ENCODE results near the gene UNC45B. TPM values are rescaled to one million over a fixed set of nuclear protein-coding genes. Genes with fewer than 3 reads are reported as not detected.
"Not testable (repeated sequence)": the region's sequence is repeated elsewhere in the genome, so short reads cannot be mapped to it uniquely, and the experiment has no call there.

The UNC45B gene
- total RNA-seq, 1 experiment from 2014 or later = not detected

DNA sequence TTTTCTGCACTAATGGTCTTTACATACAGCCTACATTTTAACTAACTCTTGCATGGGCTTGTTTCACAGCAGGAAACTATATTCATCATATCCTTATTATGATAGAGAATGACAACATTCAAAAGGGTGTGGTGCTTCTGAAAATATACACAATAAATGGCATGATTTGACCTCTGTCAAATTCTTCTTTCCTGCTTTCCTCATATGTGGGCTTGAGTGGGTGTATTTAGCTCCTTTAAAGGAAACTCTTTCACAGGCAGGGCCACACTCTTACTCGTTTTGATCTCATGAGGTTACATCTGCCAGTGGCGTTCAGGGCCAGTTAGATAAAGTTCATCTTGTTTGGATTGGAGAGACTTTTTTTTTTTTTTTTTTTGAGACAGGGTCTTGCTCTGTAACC, 40.5 kb downstream of the UNC45B start:
- no peak for DNase-seq (ENCODE audit: low read depth, low spot score)
- in situ Hi-C loops (cut with HindIII; ENCODE audit: low pct_unique_long_range_greater_than_20kb, low sequenced_read_pairs) = no loop called here

DNA sequence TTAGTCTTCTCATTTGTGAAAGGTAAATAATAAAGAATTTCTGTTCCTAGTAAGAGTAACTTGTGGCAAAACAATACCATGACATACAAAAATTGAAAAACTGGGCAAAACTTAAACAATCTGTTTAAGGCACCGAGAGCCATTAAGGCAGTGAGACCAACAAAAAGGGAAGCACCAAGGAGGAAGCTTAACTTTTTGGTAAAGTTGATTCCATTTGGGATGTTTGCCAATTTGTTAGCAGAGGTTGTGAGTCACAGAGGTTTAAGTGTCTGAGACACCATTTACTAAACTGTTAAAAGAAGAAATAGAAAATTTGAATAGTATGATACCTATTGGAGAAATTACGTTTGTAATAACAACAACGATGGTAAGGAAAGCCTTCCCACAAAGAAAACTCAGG, 41.7 kb downstream of the UNC45B start:
- in situ Hi-C loops (cut with HindIII; ENCODE audit: low pct_unique_long_range_greater_than_20kb, low sequenced_read_pairs) = no loop called here

DNA sequence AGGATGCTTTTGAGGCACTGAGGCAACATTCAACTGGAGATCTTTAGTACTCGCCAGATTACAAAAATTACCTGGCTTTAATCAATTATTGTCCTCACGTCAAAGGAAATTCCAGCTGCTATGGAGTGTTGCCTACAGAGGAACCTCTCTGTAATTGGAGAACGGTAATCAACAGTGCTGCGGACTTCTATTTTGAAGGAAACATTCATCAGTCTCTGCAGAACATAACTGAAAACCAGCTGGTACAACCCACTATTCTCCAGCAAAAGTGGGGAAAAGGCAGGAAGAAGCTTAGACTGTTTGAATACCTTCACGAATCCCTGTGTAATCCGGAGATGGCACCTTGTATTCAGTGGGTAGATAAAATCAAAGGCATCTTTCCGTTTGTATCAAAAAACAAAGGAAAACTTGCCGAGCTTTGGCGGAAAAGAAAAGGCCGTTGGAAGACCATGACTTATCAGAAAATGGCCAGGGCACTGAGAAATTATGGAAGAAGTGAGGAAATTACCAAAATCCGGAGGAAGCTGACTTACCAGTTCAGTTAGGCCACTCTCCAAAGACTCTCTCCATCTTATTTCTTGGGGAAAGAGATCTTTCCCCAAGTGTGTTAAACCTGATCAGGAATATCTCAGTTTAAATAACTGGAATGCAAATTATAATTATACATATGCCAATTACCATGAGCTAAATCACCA, 43.5 kb downstream of the UNC45B start:
- in situ Hi-C loops (cut with HindIII; ENCODE audit: low pct_unique_long_range_greater_than_20kb, low sequenced_read_pairs) = no loop called here
- DNase-seq (ENCODE audit: low read depth, low spot score) = no peak

More for the DNA sequence above, 41.7 kb downstream of the UNC45B start:
- no peak for DNase-seq (ENCODE audit: low read depth, low spot score)

DNA sequence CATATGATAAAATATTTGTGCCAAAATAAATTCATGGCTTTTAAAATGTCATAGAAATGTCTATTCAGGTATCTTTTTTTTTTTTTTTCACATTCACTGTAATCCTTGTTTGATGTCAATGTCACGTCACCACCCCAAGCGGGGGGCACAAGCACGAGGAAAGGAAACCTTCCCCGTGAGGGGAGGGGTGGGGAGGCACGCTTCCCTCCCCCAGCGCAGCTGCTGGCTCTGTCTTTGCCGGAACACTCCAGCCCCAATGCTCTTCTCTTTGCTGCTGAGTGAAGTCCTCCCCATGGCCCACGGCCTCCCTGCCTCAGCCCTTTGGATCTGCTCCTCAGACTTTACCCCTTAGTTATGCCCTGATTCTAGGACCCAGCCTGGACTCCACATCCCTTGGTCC, 45.1 kb downstream of the UNC45B start:
- in situ Hi-C loops (cut with HindIII; ENCODE audit: low pct_unique_long_range_greater_than_20kb, low sequenced_read_pairs) = no loop called here

DNA sequence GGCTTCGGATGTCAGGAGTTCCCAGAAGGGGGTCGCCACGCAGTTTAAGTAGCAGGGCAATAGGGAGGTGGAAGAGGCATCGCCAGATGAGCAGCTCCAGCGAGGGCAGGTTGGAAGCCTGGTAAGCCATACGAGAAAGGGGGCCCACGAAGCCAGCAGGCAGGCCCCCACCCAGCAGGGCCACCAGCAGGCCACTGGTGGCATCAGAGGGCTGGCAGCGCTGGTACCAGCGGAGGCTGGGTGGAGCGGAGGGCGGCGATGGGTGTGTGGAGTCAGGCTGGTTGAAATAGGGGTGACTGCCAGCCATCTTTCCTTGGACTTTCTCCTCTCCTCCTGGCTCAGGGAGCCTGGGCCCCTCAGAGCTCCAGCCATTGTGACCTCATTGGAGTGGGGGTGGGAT, 46.4 kb downstream of the UNC45B start, which contains the start of gene SLC35G3:
SLC35G3 (minus strand) TSS at position 393 of the 400 bp plus-strand sequence; CDS start at position 307, 86 bp downstream.
- in situ Hi-C loops (cut with HindIII; ENCODE audit: low pct_unique_long_range_greater_than_20kb, low sequenced_read_pairs); DNase-seq (ENCODE audit: low read depth, low spot score): not testable (repeated sequence)

More for the DNA sequence above, 45.1 kb downstream of the UNC45B start:
- DNase-seq (ENCODE audit: low read depth, low spot score) = no peak

DNA sequence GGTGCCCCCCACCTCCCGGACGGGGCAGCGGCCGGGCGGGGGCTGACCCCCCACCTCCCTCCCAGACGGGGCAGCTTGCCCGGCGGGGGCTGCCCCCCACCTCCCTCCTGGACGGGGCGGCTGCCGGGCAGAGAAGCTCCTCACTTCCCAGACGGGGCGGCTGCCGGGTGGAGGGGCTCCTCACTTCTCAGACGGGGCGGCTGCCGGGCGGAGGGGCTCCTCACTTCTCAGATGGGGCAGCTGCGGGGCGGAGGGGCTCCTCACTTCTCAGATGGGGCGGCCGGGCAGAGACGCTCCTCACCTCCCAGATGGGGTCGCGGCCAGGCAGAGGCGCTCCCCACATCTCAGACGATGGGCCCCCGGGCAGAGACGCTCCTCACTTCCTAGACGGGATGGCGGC, 47.4 kb downstream of the UNC45B start:
- in situ Hi-C loops (cut with HindIII; ENCODE audit: low pct_unique_long_range_greater_than_20kb, low sequenced_read_pairs) = not testable (repeated sequence)

DNA sequence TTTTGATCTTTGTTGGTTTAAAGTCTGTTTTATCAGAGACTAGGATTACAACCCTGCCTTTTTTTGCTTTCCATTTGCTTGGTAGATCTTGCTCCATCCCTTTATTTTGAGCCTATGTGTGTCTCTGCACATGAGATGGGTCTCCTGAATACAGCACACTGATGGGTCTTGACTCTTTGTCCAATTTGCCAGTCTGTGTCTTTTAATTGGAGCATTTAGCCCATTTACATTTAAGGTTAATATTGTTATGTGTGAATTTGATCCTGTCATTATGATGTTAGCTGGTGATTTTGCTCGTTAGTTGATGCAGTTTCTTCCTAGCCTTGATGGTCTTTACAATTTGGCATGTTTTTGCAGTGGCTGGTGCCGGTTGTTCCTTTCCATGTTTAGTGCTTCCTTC, 55.0 kb downstream of the UNC45B start:
- in situ Hi-C loops (cut with HindIII; ENCODE audit: low pct_unique_long_range_greater_than_20kb, low sequenced_read_pairs); DNase-seq (ENCODE audit: low read depth, low spot score): not testable (repeated sequence)

More for the DNA sequence above, 47.4 kb downstream of the UNC45B start:
- DNase-seq (ENCODE audit: low read depth, low spot score) = not testable (repeated sequence)

DNA sequence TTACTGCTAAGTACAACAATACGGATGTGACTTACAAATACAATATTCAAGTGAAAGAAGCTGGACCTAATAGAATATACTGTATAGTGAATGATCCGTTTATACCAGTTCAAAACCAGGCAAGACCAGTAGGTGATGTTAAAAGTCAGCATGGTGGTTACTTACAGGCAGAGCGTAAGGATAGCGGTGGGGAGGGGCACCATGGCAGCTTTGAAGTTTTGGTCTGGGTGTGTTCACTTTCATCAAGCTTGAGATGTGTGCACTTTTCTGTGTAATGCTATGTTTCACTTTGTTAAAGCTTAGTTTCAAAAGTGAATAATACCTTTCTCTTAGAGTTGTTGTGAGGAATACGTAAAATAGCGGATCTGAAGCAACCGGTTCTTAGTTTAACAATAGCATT, 63.1 kb downstream of the UNC45B start:
- no peak for DNase-seq (ENCODE audit: low read depth, low spot score)
- in situ Hi-C loops (cut with HindIII; ENCODE audit: low pct_unique_long_range_greater_than_20kb, low sequenced_read_pairs) = no loop called here

DNA sequence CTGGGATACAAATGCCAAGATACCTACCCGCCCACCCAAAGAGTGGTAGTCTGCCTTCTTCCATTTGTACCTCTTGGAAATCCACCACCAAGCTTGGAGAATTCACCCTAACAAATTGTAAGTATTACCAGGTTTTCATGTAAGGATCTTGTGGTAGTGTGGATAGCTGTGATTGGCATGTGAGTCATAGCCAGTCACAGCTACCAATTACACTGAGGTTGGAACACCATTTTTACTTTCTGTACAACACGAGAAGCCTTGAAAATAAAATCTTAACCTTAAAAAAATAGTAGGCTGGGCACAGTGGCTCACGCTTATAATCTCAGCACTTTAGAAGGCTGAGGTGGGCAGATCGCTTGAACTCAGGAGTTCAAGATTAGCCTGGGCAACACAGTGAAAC, 65.1 kb downstream of the UNC45B start:
- in situ Hi-C loops (cut with HindIII; ENCODE audit: low pct_unique_long_range_greater_than_20kb, low sequenced_read_pairs) = no loop called here
- DNase-seq (ENCODE audit: low read depth, low spot score) = no peak

DNA sequence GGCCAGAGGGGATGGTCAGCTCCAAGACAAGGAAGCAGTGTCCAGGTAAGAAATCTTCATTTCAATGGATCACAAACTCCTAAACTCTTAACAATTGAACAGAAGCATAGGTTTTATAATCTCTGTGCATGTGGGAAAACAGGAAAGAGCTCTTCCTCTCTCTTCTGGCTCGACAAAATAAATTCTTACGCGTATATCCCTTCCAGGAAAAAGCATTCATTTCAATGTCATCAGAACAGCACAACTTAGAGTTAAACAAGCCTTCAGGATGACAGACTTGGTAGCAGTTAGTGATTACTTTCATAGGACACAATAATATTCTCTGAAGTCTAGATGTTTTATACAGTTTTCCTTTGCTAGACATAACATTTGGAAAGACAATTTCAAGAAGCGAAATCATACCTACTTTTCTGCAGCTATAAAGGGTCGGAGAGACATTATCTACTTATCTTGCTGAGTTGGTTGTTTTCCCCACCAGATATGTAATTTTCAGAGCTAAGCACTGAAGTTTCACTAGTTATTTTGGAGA, 65.9 kb downstream of the UNC45B start:
- in situ Hi-C loops (cut with HindIII; ENCODE audit: low pct_unique_long_range_greater_than_20kb, low sequenced_read_pairs) = no loop called here
- no peak for DNase-seq (ENCODE audit: low read depth, low spot score)

DNA sequence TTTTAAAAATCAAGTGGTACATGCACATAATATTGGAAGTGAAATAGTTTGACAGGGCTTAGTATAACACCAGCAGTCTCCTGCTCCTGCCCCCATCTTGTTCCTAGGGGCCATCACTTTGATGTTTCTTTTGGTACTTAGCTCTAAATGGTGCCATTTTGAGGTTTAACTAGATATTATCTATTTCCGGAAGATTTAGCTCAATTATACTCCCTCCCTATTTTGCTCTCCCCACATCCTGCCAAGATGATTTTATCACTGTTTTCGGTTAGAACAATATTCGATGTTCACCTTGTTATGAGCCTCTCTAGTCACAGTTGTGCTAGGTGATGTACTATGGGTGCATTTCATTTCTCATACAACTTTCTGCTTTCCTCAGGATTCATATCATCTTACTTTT, 66.6 kb downstream of the UNC45B start:
- DNase-seq (ENCODE audit: low read depth, low spot score) = no peak
- in situ Hi-C loops (cut with HindIII; ENCODE audit: low pct_unique_long_range_greater_than_20kb, low sequenced_read_pairs) = no loop called here

DNA sequence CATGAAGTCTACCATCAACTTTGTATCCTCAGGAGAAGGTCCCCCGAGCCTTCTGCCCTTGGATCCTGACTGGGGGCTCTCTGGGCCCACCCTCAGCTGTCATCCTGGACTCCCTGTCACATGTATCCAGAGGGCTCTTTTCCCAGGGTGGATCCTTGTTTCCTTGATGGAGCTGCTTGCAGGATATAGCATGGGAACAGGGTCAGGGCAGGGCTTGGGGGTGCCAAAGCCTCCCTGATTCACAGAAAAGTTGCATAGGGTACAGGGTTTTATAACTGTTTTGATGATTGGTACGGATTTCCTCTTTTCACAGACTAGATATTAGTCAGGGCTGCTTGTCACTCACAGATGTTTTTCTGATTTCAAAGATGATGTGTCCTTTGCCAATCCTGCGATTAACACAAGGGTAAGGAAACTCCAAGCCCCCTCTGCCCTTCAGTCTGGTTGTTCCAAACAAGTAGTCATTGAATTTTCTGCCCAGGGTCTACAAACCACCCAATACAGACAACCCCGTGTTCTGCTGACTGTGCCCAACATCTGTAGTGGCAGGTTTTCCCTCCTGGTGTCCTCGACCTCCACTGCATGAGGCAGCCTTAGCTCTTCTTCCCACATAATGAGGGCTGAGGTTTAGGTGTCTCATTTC, 67.1 kb downstream of the UNC45B start:
- in situ Hi-C loops (cut with HindIII; ENCODE audit: low pct_unique_long_range_greater_than_20kb, low sequenced_read_pairs) = no loop called here
- DNase-seq (ENCODE audit: low read depth, low spot score) = no peak

DNA sequence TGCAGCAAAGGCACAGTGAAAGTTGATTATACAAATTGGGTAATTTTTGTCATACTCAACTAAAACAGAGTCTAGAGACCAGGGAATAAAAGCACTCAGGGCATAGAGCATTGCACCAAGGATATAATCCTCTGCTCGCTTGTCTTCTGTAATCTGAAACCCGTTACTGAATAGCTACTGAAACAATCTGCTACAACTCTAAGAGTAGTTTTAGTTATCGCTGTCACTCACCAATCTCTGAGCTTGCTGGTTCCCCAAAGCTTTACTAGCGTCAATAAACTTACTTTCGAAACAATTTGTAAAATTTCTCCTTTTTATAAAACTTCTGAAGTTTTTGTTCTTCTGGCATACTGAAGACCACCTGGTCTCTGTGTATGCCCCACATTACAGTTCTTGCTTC, 69.5 kb downstream of the UNC45B start:
- in situ Hi-C loops (cut with HindIII; ENCODE audit: low pct_unique_long_range_greater_than_20kb, low sequenced_read_pairs) = no loop called here
- DNase-seq (ENCODE audit: low read depth, low spot score) = no peak

DNA sequence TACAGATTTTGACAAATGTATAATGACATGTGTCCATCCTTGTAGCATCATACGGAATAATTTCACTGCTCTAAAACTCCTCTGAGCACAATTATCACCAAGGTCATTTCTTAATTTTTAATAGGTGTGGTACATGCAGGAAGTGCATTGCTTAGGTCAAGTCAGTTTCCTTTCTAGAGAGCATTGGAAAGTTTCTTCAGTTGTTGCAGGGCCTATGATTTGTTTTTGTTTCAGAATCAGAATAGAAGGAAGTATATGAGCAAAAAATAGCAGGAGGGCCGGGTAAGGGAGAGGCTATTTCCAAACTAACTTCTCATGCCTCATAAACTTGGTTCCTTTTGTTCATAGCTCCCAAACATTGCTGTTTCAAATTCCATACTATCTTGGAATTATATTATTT, 71.3 kb downstream of the UNC45B start:
- in situ Hi-C loops (cut with HindIII; ENCODE audit: low pct_unique_long_range_greater_than_20kb, low sequenced_read_pairs) = no loop called here
- DNase-seq (ENCODE audit: low read depth, low spot score) = no peak

DNA sequence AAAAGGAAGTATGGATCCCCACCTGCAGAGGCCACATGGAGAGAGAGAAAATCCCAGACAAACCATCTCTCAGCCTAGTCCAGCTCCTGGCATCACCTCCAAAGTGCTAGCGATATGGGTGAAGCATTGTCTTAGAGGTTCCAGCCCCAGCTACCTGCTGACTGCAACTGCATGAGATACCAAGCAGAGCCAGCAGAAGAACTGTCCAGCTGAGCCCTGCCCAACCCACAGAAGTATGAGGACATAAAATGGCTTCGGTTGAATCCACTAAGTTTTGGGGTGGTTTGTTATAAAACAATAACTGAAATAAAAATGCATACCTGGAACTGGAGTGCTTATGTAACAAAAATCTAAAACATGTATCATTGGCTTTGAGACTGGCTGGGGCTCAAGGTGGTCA, 74.8 kb downstream of the UNC45B start:
- no peak for DNase-seq (ENCODE audit: low read depth, low spot score)
- in situ Hi-C loops (cut with HindIII; ENCODE audit: low pct_unique_long_range_greater_than_20kb, low sequenced_read_pairs) = no loop called here

DNA sequence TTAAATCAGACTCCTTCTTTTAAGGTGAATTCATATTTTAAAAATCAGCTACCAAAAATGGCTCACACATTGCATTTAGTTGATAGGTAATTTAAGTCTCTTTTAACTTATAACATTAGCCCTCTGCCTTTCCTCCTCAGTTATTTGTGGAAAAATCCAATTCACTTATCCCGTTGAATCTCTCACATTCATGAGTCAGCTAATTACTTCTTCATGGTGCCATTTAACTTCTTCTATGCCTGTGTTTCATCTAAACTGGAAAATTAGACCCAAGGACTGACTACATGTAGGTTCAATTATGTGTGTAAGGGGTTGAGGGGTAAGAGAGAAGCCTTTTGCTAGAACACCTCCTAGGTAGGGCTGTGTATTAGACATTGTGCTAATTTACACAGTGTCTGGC, 76.8 kb downstream of the UNC45B start:
- no peak for DNase-seq (ENCODE audit: low read depth, low spot score)
- in situ Hi-C loops (cut with HindIII; ENCODE audit: low pct_unique_long_range_greater_than_20kb, low sequenced_read_pairs) = no loop called here

DNA sequence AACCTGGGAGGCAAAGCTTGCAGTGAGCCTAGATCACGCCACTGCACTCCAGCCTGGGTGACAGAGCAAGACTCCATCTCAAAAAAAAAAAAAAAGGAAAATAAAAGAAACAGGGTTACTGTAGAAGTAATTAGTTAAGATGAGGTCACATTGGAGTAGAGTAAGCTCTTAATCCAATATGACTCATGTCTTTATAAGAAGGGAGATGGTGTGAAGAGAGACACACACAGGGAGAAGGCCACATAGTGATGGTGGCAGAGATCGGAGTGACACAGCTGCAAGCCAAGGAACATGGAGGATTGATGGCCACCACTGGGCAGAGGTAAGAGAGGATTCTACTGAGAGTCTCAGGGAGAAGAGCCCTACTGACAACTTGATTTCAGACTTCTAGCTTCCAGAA, 79.9 kb downstream of the UNC45B start:
- DNase-seq (ENCODE audit: low read depth, low spot score) = no peak
- in situ Hi-C loops (cut with HindIII; ENCODE audit: low pct_unique_long_range_greater_than_20kb, low sequenced_read_pairs) = no loop called here

DNA sequence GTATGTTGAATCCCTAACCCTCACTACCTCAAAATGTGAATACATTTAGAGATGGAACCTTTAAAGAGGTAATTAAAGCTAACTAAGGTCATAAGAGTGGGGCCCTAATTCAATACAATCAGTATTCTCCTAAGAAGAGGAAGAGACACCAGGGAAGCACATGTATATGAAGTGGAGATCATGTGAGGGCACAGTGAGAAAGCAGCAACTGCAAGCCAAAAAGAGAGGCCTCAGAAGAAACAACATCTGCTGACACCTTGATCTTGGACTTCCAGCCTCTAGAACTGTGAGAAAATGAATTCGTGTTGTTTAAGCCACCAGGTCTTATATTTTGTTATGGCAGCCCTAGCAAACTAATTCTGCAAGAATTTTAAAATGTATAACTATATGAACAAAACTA, 82.0 kb downstream of the UNC45B start:
- in situ Hi-C loops (cut with HindIII; ENCODE audit: low pct_unique_long_range_greater_than_20kb, low sequenced_read_pairs) = no loop called here
- no peak for DNase-seq (ENCODE audit: low read depth, low spot score)

DNA sequence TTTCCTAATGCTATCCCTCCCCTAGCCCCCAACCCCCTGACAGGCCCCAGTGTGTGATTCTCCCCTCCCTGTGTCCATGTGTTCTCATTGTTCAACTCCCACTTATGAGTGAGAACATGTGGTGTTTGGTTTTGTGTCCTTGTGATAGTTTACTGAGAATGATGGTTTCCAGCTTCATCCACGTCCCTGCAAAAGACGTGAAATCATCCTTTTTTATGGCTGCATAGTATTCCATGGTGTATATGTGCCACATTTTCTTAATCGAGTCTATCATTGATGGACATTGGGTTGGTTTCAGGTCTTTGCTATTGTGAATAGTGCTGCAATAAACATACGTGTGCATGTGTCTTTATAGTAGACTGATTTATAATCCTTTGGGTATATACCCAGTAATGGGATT, 86.7 kb downstream of the UNC45B start:
- DNase-seq (ENCODE audit: low read depth, low spot score); in situ Hi-C loops (cut with HindIII; ENCODE audit: low pct_unique_long_range_greater_than_20kb, low sequenced_read_pairs): not testable (repeated sequence)
